Stimulated activated CD8-positive, alpha-beta memory T cell treated with anti-CD3 and anti-CD28 coated beads, Interleukin-15, amount 100 ng/mL, for 24 hours (primary cell): ENCODE results near the gene IGLON5.

ENCODE experiments used
- DNase-seq: peaks from one replicate; pipeline ENCODE4 v3.0.0-alpha.2; 2020; ENCODE audit warnings: low read depth

Gene IGLON5

GRCh38 chr19:51311351-51312257, at the start of gene IGLON5:
Gene IGLON5 (plus strand): TSS chr19:51311644. CDS start chr19:51311848, 204 bp downstream.
- DNase-seq = no peak

GRCh38 chr19:51263808-51264207, 47.6 kb upstream of the IGLON5 start:
- no peak for DNase-seq

GRCh38 chr19:51271067-51271466, 40.4 kb upstream of the IGLON5 start:
- no peak for DNase-seq

- no peak for DNase-seq
Observed at GRCh38 chr19:51272183-51272810, 39.1 kb upstream of the IGLON5 start.

GRCh38 chr19:51274049-51274770, 37.2 kb upstream of the IGLON5 start:
- no peak for DNase-seq

GRCh38 chr19:51277112-51277511, 34.3 kb upstream of the IGLON5 start:
- no peak for DNase-seq

GRCh38 chr19:51282335-51282734, 29.1 kb upstream of the IGLON5 start:
- DNase-seq = no peak

GRCh38 chr19:51285682-51286081, 25.8 kb upstream of the IGLON5 start:
- DNase-seq = no peak

GRCh38 chr19:51289635-51290034, 21.8 kb upstream of the IGLON5 start:
- DNase-seq = no peak

GRCh38 chr19:51292971-51293370, 18.5 kb upstream of the IGLON5 start:
- DNase-seq = no peak

- DNase-seq = no peak
Observed at GRCh38 chr19:51293571-51294210, 17.8 kb upstream of the IGLON5 start.

- DNase-seq = no peak
Observed at GRCh38 chr19:51294211-51294976, 17.1 kb upstream of the IGLON5 start.

GRCh38 chr19:51294977-51295375, 16.5 kb upstream of the IGLON5 start:
- no peak for DNase-seq

GRCh38 chr19:51295382-51296126, 15.9 kb upstream of the IGLON5 start:
- no peak for DNase-seq

GRCh38 chr19:51296336-51297093, 14.9 kb upstream of the IGLON5 start:
- no peak for DNase-seq

GRCh38 chr19:51297406-51297805, 14.0 kb upstream of the IGLON5 start:
- DNase-seq = no peak

- no peak for DNase-seq
Observed at GRCh38 chr19:51301266-51301665, 10.2 kb upstream of the IGLON5 start.

- no peak for DNase-seq
Observed at GRCh38 chr19:51305479-51305878, 6.0 kb upstream of the IGLON5 start.

GRCh38 chr19:51316688-51317087, 5.2 kb downstream of the IGLON5 start:
- no peak for DNase-seq

- DNase-seq = no peak
Observed at GRCh38 chr19:51317376-51317775, 5.9 kb downstream of the IGLON5 start.
